NCI-H345 (cell line): ENCODE data around the gene EXOC4.
A peak's percentile ranks its signal among the peaks of the same experiment; 100 is the strongest.

ENCODE experiments used
- DNase-seq: peaks from one replicate; lab custom pipeline; 2025; lab: John Stamatoyannopoulos, UW

The EXOC4 gene

GRCh38 chr7:133428326-133428725 is 175.4 kb downstream of the EXOC4 start:
- DNase-seq, result no peak

- DNase-seq, result no peak
These were observed 176.0 kb downstream of the EXOC4 start for GRCh38 chr7:133428876-133429275.

GRCh38 chr7:133429371-133429770 is 176.5 kb downstream of the EXOC4 start:
- no peak for DNase-seq

GRCh38 chr7:133431134-133431724 is 178.4 kb downstream of the EXOC4 start:
- no peak for DNase-seq

GRCh38 chr7:133433165-133433812 is 180.4 kb downstream of the EXOC4 start:
- no peak for DNase-seq

GRCh38 chr7:133434246-133434865 is 181.5 kb downstream of the EXOC4 start:
- DNase-seq, result no peak

- no peak for DNase-seq
These were observed 183.1 kb downstream of the EXOC4 start for GRCh38 chr7:133436014-133436428.

GRCh38 chr7:133437544-133437943 is 184.7 kb downstream of the EXOC4 start:
- DNase-seq, result no peak

- DNase-seq, result no peak
These were observed 189.9 kb downstream of the EXOC4 start for GRCh38 chr7:133442818-133443217.

- DNase-seq, result no peak
These were observed 192.7 kb downstream of the EXOC4 start for GRCh38 chr7:133445617-133446016.

- no peak for DNase-seq
These were observed 195.1 kb downstream of the EXOC4 start for GRCh38 chr7:133448012-133448411.

- DNase-seq, result no peak
These were observed 199.7 kb downstream of the EXOC4 start for GRCh38 chr7:133452577-133452976.

- no peak for DNase-seq
These were observed 205.8 kb downstream of the EXOC4 start for GRCh38 chr7:133458688-133459087.

GRCh38 chr7:133461421-133461820 is 208.5 kb downstream of the EXOC4 start:
- DNase-seq, result no peak

GRCh38 chr7:133475655-133476054 is 222.8 kb downstream of the EXOC4 start:
- DNase-seq, result no peak

GRCh38 chr7:133477791-133478190 is 224.9 kb downstream of the EXOC4 start:
- DNase-seq, result no peak

- peak; percentile 67 for DNase-seq
These were observed 225.8 kb downstream of the EXOC4 start for GRCh38 chr7:133478591-133479135.

- no peak for DNase-seq
These were observed 226.7 kb downstream of the EXOC4 start for GRCh38 chr7:133479456-133480065.

GRCh38 chr7:133480868-133481267 is 228.0 kb downstream of the EXOC4 start:
- DNase-seq, result no peak

GRCh38 chr7:133481676-133482075 is 228.8 kb downstream of the EXOC4 start:
- no peak for DNase-seq

GRCh38 chr7:133482599-133482998 is 229.7 kb downstream of the EXOC4 start:
- no peak for DNase-seq

- DNase-seq, result no peak
These were observed 231.2 kb downstream of the EXOC4 start for GRCh38 chr7:133484086-133484485.

GRCh38 chr7:133489906-133490305 is 237.0 kb downstream of the EXOC4 start:
- no peak for DNase-seq
